ENCODE measurements around the gene NUP210.

DNA sequence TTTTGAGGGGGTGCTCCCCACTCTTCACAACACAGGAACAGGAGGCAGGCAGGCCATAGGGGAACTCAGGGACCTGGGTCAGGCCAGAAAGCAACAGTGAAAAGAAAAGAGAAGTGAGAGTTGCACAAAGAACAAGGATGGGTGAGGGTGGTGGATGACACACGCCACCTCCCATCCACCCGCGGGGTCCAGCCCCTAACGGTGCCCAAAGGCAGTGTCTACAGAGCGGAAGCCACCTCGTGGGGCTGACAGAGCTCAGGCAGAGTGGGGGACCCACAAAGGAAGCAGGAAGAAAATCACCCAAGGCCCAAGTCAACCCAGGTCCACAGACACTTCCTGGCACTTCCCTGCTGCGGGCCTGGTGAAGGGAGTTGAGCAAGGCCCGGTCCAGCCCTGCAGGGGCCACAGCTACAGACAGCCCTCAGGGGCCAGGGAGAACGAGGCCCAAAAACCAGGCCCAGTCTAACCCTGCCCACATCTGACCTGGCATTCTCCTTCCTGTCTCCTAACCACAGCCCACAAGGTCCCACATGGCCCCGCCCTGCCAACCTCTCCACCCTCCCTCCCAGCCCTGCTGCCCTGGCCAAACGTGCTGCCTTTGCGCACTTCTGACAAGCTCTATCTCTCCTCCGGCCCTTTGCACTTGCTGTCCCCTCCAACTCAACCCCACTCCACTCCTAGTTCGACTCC lies 5.9 kb downstream of the NUP210 start:
- TF ChIP-seq CTCF (conservative IDR thresholded peaks at IDR 0.05; ENCODE audit: low read length) = no peak
- no peak for TF ChIP-seq EZH2phosphoT487 (IDR thresholded peaks at IDR 0.05; ENCODE audit: borderline replicate concordance)
